ENCODE data around the gene PEX11A.

DNA sequence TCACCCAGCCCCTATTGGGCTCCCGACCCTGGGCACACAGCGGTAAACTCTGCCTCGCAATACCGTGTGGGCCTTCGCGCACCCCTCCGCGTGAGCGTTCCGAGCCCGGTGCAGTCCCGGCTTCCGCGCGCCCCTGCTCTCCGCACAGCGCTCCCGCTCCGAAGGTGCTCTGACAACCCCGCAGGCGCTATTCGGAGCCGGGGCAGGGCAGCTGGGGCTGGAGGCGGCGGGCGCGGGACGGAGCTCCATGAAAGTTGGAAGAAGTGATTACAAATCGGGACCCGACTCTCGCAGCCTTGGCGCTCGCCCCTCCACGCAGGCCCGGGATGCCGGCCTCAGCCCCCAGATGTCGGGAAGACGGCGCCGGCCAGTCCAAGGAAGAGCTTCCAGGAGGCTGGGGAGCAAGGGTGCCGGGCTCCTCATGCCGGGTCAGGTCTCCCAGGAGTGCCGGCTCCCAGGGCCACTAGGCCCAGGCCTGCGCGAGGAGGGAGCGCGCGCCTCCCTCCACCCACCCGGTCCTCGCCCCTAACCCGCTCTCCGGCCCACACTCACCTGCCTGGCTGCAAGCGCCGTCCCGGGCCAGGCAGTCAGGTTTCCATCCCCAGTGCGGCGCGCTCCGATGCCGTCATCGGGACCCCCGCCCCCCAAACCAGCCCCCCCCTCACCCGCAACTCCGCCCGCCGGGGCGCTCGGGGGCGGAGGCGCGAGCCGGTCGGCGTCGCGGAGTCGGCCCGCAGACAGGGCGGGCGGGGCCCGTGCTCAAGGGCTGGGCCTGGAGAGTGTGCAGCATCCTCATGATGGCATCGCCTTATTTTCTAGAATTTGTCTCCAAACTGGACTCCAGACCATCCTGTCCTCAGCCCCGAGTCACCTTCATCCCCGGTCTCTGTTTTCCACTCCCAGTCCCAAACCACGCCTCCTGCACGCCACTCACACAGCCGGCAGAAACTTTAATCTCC, 35.4 kb downstream of the PEX11A start, which contains the start of gene KIF7:
- TF ChIP-seq, protein P1, sequence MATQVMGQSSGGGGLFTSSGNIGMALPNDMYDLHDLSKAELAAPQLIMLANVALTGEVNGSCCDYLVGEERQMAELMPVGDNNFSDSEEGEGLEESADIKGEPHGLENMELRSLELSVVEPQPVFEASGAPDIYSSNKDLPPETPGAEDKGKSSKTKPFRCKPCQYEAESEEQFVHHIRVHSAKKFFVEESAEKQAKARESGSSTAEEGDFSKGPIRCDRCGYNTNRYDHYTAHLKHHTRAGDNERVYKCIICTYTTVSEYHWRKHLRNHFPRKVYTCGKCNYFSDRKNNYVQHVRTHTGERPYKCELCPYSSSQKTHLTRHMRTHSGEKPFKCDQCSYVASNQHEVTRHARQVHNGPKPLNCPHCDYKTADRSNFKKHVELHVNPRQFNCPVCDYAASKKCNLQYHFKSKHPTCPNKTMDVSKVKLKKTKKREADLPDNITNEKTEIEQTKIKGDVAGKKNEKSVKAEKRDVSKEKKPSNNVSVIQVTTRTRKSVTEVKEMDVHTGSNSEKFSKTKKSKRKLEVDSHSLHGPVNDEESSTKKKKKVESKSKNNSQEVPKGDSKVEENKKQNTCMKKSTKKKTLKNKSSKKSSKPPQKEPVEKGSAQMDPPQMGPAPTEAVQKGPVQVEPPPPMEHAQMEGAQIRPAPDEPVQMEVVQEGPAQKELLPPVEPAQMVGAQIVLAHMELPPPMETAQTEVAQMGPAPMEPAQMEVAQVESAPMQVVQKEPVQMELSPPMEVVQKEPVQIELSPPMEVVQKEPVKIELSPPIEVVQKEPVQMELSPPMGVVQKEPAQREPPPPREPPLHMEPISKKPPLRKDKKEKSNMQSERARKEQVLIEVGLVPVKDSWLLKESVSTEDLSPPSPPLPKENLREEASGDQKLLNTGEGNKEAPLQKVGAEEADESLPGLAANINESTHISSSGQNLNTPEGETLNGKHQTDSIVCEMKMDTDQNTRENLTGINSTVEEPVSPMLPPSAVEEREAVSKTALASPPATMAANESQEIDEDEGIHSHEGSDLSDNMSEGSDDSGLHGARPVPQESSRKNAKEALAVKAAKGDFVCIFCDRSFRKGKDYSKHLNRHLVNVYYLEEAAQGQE (IDR thresholded peaks at IDR 0.05; ENCODE audit: low read depth): no peak
- TF ChIP-seq TAF1 (IDR thresholded peaks at IDR 0.05; ENCODE audit: low read depth) (no peak), TCF12 (IDR thresholded peaks at IDR 0.05; ENCODE audit: low read depth) (no peak), CEBPB (IDR thresholded peaks at IDR 0.05) (no peak), NFIC (IDR thresholded peaks at IDR 0.05) (no peak), CREB1 (IDR thresholded peaks at IDR 0.05; ENCODE audit: low read depth) (peak; percentile 52; the same call in 1 of the 2 replicates), ZBTB7A (IDR thresholded peaks at IDR 0.05; ENCODE audit: low read depth) (peak; percentile 50; the same call in 1 of the 2 replicates), FOXM1 (IDR thresholded peaks at IDR 0.05; ENCODE audit: borderline replicate concordance, low read depth) (no peak), EGR1 (IDR thresholded peaks at IDR 0.05) (no peak), YY1 (IDR thresholded peaks at IDR 0.05; ENCODE audit: low read depth) (no peak), RAD21 (IDR thresholded peaks at IDR 0.05; ENCODE audit: low read depth) (no peak)
